ENCODE data around the gene CAPS.

Gene CAPS

DNA sequence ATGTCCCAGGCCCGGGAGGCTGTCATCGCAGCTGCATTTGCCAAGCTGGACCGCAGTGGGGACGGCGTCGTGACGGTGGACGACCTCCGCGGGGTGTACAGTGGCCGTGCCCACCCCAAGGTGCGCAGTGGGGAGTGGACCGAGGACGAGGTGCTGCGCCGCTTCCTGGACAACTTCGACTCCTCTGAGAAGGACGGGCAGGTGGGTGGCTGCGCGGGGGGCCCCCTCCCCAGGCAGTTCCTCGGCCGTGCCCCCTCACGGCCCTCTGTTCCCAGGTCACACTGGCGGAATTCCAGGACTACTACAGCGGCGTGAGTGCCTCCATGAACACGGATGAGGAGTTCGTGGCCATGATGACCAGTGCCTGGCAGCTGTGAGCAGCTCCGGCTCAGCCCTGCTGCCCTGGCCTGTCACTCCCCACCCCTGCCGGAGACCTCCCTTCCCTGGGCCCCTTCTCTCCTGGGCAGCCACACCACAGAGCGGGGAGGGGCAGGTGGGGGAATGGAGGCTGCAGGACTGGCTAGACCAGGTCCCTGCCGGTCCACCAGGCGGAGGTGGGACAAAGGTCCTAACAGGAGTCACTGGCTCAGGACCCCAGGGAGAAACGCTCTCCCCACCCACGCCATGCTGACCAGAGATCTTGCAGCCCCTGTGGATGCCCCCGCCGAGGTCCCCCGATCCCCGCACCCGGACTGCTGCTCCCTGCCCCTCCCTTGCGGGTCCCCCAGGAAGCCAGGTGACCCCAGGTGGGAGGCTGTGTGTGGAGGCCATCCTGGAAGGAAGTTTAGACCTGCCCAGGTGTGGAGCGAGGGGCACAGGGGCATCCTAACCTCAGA is 1.1 kb downstream of the CAPS start:
- no peak for DNase-seq

DNA sequence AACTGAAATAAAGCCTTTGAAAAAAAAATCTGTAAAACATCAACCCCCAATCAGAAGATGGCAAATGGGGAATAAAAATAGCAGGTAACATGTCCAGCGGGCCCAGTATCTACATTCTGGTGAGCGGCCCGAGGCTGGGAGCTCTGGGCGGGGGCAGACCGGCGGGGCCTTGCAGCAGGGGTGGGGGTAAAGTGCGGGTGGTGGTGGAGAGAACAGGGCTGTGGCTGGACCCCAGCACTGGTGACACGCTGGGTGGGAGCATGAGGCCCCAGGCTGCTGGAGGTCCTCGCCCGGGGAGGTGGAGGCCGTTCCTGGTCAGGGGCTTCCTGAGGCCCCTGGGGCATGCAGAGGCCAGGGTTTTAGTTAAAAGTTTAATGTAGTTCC is 1.7 kb downstream of the CAPS start:
- no peak for DNase-seq

DNA sequence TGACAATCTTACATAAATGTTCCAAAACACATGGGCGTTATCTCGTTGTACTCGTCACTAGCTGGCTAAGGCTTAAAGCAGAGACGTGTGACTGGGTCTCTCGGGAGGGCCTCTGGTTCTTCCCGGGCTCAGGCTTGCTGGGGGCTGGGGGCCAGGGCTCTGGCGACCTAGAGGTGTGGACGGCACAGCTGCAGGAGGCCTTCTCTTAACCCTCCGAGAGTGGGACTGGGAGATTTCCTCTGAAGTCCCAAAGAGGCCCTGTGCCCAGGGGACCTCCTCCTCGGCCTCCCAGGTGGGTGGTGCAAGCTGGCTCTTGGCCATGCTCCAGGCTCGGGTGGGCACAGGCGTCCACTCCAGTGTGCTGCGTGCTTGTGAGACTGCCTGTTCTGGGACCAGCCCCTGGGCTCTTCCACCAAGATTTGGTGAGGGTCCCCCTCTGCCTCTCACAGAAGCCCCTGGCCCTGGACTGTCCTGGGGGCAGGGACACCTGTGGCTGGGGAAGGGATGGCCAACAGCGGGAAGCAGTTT is 2.2 kb downstream of the CAPS start:
- DNase-seq: no peak

DNA sequence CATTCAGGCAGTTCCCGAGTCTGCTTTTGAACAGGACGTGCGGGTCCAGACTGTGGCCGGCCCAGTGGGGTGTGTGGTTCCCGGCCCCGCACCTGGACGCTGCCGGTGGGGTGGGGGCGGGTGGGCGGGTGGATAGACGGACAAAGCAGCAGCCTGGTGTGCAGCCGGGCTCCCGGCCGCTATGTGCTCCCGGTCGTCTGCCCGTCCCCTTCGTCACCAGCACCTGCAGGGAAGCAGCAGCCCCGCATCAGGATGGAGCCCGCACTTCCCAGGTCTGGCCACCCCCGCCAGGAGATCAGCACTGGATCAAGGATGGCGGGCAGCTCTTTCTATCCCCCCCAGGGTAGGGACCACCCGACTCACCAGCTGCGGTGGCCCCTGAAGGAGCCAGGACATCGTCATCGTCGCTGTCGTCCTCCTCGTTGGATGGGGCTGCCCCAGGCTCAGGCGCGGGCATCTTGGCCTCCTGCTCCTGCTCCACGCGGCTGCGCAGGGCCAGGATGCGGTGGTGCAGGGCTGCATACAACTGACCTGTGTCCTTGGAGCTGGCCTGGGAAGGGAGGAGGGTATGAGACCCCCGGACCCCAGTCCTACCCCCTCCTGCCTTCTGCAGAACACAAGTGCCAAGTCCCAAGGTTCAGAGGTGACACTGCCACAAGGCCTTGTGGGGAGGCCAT is 3.5 kb downstream of the CAPS start:
- no peak for DNase-seq

DNA sequence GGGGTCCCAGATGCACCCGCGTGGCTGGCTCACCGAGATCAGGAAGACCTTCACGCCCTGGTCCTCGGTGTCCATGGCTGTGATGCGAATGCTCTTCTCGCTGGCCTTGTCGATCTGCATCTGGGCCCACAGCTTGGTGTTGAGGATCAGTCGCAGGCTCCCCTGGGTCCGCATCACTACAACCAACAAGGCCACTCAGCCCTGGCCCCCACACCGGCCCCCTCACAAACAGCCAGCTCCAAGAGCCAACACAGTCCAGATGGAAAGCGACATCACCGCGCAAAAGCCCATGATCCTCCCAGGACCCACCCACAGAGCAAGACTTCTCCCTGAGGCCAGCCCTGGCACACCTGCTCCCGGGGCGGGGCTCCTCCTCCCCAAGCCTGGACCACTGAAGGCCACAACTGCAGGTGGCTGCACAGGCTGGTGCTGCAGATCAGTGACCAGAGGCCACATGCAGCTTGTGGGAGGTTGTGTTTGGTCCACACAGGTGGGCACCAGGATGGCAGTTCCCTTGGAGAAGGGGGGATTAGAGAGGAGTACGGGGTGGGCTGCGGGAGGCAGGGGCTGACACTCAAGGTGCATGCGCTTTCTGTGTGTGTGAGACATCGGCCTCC is 4.5 kb downstream of the CAPS start:
- DNase-seq: no peak

DNA sequence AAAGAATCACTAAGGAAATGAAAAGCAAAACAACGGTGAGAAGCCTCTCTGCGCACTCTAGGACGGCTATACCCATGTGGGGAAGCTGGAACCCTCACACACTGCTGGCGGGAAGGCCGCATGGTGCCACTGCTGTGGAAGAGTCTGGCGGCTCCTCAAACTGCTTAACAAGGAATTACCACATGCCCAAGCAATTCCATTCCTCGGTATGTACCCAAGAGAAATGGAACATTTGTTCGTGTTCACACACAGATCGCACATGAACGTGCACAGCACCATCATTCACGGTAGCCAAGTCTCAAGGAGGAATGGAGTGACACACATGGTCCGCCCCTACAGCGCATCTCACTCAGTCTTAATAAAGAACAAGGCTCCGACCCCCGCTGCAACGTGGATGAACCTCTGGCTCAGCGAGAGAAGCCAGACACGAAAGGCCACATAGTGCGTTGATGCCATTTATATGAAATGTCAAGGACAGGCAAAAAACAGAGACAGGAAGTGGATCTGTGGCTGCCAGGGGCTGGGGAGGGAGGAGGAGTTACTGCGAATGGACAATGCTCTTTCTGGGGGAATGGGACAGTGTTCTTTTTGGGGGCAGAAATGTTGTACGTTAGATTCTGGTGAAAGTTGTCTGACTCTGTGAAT is 7.6 kb downstream of the CAPS start:
- DNase-seq: no peak

DNA sequence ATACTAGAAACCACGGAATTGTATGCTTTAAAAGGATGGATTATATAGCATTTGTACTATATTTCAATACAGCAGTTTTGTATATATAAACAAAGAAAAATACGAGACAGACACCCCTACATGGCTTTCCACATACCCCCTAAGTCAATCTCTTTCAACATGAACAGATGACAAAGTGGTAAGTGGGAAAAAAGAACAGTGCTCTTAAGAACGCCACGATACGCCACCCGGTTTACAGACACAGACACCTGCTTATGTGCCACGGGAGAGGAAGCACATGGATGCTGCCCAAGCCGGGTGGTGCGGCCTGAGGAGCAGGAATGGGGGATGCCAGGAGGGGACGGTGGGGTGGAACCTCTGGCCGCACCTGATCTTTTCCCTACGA is 8.1 kb downstream of the CAPS start:
- no peak for DNase-seq

DNA sequence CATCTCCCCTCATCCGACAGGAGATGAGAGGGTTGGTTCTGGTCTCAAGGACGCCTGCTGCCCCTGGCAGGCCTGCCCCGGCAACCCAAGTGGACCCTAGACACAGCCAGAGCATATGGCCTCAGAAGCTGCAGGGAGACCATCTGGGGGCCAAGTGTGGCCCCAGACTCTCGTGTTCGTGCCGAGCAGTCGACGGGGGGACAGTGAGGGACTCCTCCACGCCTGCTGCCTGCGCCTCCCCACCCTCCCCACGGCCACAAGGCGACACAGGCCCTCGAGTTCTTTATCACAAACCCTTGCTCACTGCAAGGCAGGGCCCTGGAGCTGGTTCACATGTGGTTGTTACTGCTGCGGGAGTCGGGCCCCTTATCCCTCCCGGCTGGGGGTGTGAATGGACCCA is 9.3 kb downstream of the CAPS start:
- no peak for DNase-seq

DNA sequence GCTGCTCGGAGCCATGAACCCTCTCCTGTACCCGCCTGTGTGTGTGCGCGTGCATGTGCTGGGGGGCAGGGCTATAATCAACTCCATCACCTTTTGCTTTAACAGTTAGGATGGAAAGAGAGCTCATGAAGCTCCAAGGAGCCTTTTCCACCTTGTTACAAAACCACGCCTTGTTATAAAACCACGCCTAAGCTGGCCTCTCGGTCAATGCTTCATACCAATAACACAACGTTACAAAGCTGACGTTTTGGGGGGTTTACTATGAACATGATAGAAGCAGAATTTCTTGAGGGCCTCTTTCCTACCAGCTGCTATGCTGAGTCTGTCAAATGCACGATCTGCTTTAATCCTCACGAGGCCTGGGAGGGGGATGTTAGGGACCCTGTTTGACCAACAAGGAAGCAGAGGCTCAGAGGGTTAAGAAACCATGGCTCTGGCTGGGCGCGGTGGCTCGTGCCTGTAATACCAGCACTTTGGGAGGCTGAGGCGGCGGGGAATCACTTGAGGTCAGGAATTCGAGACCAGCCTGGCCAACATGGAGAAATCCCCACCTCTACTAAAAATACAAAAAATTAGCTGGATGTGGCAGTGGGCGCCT is 11.9 kb downstream of the CAPS start:
- no peak for DNase-seq

DNA sequence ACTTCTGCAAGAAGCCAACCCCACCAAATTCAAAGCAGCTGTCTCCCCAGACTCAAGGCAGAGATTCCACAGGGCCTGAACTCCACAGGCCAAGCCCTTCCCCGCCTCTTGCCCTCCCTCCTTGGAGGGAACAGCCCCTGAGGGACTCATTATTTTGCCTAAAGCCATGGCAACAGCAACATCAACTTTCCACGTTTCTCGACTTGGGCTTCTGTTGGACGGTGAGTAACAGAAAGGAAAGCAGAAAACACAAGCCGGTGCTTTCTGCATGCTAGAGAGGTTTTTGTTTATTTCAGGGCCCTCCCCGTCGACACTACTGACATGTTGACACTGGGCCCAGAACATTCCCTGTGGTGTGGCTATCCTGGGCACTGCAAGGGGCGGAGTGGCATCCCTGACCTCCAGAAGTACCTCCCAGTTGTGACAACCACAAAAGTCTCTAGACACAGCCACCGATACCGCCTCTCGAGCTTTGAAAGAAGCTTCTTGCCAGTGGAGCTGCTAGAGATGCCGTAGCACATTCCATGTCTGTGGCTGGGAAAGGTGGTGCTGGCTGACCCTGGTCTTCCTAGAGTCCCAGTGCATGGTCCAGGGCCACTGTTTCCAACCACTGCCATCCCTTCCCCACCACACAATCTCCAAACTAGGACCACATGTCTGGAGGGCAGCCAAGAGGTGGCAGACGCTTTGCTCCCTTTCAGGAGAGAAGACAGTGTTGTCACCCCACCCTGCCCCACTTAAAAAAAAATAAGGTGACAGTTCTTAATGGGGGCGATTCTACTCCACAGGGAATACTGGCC is 12.8 kb downstream of the CAPS start:
- DNase-seq: no peak

DNA sequence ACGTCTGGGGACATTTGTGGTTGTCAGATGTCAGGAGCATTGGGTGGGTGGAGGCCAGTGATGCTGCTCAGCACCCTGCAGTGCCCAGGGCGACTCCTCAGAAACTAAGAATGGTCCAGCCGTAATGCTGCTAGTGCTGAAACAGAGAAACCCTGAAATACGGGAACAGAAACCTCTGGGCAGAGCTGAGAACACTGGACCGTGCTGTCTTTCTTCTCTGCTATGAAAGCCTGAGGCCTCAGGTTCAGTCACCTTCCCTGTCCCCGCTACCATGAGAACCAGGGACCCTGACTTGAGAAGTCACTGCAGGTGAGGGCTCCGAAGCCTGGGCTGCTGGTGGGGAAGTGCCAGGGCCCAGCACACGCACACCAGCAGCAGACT is 13.4 kb downstream of the CAPS start:
- DNase-seq: no peak

DNA sequence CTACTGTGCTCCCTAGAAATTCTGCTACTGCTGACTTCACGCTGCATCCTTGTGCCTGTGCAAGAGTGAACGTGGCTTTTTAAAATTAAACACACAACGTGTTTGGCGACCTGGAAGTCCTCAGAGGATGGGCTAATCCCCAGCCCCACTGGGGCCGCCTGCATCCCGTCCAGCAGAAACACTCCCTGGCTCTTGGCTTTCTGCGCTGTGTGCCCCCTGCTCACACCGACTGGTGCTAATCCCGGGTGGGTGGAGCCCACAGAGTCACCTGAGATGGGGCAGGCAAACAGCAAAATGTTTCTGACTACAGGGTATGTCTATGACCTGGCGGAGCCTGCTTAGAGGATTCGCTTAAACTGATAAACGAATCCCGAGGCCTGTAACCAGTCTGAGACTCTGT is 15.1 kb downstream of the CAPS start:
- no peak for DNase-seq

DNA sequence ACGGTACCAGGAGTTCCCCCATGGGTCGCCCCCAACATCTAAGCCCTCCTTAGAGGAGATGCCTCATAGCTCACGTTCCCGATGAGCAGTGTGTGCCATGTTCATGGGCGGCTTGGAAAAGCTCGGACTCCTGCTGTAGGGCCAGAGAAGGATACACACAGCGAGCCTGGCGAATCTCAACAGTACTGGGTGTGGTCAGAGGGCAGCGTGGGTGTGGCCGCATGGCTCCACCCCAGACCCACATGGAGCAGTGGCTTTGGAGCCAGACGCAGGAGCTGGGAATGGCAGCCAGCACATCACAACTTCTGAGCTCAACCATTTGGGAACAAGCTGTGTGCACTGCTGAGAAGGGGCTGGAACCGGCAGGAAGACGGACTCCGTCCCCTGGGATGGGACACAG is 15.6 kb downstream of the CAPS start:
- no peak for DNase-seq

DNA sequence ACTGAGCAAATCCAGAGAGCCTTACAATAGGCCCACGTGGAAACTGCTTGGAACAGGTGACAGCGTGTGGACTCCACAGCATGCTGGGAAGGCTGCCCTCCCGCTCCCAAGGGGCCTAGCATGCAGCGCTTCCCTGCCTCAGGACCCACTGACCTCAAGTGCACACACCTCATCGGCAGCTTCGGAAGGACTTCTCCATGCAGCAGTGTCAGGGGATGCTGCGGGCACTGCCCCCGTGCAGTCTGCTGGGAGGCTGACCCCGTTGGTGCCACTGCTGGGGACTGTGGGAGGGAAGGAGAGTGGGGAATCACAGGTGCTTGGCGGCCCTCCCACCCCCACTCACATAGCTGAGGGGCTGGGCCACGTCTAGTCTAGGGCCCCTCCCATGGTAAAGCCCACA is 17.2 kb downstream of the CAPS start:
- DNase-seq: no peak

DNA sequence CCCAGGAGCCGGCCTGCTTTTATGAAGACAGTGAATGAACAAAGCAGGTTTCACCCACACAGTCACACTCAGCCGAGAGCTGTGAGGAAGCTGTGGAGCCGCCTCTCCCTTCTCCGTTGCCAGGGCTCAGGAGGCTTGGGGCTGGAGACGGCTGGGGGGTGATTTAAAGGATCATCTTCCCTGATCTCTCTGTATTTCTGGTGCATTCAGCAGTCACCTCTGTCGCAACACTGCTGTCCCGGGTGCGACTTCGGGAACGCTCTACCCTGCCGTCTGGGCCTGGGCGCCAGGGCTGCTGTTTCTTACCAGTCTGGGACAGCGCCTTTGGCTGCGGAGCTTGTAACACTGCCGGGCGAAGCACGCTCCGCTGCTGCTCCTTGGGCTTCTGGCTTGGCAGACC is 18.1 kb downstream of the CAPS start:
- DNase-seq: no peak

DNA sequence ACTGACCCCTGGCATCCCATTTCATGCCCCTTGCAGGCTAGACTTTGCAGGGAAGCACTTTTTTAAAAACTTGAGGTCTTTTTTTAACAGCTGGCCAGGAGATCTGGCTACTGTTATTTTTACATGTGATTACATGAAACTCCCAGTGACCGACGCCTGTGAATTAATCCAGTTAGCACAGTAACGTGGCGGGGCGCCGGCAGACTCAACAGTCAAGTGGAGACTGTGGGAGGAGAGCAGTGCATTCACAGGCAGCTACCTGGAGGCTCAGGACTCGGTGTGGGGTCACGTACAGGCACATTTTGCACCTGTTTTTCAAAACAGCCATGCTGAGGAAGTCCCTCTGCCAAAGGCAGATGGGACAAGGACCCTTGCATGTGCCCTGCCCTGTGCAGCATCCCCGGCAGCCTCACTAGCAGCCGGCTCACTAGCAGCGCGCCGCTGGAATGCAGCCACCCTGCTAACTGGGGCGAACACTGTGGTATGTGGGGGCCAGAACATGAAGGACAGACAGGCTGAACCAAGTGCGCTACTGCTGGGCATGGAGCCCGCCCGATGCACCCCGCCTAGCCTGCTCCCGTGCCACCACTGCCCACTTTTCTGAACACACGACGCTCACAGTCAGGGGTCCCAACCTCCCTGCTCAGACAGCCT is 18.7 kb downstream of the CAPS start:
- no peak for DNase-seq

DNA sequence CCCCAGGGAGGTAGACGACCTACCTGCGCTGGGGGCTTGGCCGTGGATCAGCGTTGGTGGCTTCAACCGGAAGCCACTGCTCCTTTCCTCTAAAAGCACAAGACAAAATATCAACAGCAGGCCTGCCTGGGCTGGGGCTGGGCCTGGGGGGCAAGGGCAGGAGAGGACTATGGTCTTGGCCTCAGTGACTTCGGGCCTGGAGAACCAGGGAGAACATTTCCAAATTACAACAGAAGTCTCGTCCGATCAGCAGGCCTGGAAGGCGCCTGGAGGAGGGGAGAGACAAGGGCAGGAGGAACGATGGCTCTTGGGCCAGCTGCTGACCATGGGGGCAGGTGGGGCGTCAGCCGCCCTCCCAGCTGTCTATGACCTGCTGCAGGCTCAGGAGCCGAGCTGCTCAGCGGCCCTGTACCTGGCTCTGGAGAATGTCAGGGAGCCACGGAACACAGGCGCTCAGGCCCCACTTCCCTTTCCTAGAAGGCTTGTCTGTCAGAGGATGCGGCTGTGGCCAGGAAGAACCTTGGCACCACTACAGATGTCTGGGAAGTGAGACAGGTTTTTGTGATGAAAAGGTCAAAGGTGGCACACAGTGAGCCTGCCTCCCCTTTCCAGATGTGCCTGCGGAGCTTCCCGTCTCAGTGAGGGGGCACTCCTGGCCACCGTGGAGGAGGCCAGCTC is 19.5 kb downstream of the CAPS start:
- no peak for DNase-seq

DNA sequence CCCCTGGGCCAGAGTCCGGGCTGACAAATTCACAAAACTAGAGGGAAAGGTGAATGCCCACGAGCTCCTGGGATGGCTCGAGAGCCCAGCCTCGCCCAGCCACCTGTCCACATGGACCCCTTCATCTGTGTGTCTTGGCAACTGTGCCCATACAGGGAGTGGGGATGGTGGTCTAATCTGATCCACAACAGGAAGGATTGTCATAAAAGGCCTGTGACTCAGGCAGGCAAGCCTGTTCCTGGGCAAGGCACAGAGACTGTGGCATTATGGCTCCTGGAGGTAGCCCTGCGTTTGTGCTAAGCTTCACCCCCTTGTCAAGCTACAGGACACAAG is 20.0 kb downstream of the CAPS start:
- no peak for DNase-seq

DNA sequence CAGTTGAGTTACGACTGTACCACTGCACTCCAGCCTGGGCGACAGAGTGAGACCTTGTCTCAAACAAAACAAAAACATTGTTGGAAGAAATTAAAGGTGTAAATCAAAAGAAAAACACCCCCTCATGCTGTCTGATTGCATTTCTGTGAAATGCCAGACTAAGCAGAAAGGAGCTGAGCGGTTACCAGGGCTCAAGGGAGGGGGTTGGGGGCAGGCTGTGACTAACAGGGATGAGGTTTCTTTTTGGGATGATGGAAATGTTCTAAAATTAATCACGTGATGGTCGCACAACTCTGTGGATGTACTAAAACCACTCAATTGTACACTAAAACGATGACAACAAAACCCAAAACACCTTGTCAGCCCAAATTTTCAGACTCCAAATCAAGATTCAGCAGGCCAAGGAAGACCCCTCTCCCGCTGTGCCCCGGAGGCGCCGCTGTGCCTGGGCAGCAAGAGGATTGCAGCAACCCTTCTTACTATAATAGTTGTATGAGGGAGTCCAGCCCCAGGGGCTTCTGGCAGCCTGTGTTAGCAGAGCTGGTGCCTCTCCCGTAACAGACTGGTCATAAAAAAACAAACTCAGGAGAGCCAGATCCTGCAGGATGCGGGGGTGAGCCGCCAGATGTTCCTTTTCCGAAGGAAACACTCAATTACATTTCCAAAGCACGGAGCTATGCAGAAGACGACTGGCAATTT is 20.9 kb downstream of the CAPS start:
- DNase-seq: no peak

DNA sequence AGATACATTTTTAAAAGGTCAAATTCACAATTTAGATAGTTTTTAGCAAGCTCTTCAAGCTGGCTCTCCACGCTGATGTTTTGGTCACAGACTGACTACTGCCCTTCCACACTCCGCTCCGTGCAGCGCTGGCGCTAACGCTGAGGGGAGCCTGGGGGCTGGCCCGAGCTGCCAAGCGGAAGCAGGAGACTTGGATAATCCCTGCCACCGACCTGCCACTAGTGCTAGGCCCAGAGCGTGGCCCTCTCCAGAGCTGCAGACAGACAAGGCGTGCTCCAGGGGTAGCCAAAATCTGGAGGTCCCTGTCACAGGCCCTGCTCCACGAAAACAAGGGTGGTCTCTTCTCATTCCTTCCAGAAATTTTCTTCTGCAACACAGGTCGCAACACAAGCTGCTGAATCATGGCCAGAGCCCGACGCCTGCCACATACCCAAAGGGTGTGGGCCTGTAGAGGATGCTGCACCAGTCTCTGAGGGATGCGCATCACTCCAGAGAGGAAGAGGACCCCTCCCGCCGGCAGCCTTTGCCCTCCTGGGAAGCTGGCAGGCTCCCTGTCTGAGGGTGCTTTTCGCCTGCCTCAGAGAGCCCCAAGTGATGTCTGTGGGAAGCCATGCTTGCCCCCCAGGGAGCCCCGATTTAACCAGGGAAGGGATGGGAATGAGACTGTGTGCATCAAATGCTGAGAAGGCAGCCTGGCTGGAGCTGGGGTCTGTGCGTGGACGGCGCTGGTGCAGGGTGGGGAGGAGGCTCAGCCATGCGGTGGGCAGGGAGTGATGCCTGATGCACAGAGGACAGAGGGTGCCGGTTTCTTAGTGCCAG is 21.6 kb downstream of the CAPS start:
- DNase-seq: no peak

Measured in stimulated activated CD4-positive, alpha-beta T cell treated with anti-CD3 and anti-CD28 coated beads, Interleukin-4, amount 100 ng/mL, for 1 hour (primary cell).